RWPE2 (cell line): Measurements from ENCODE around the gene RBM39.
A peak's percentile ranks its signal among the peaks of the same experiment; 100 is the strongest.
"Not testable (repeated sequence)": the region's sequence is repeated elsewhere in the genome, so short reads cannot be mapped to it uniquely, and the experiment has no call there.

Experiments used
- ATAC-seq: fragments of 200-7000 bp; cut with Tn5 transposase; 3 replicates; pipeline ENCODE4 v1.9.1; 2021; ENCODE audit warnings: low read depth
- DNase-seq: peaks from one replicate; pipeline ENCODE4 v3.0.0-alpha.2; 2020; ENCODE audit warnings: low spot score
- H3K27ac ChIP-seq: fragments of 450-650 bp; 2 replicates; pipeline ENCODE4 v1.5.1; 2017; ENCODE audit warnings: mild to moderate bottlenecking; ENCODE audit not compliant: poor library complexity, severe bottlenecking
- H3K27me3 ChIP-seq: fragments of 250-450 bp; sonication (Bioruptor Pico); 2 replicates; pipeline ENCODE4 v1.5.1; 2021; ENCODE audit warnings: mild to moderate bottlenecking, moderate library complexity; ENCODE audit not compliant: insufficient read depth, poor library complexity, severe bottlenecking
- H3K36me3 ChIP-seq: fragments of 250-450 bp; sonication (Bioruptor Pico); 2 replicates; pipeline ENCODE4 v1.5.1; 2020; ENCODE audit warnings: low read depth, mild to moderate bottlenecking, moderate library complexity
- H3K4me1 ChIP-seq: fragments of 250-450 bp; sonication (Bioruptor Pico); 2 replicates; pipeline ENCODE4 v1.5.1; 2021; ENCODE audit warnings: mild to moderate bottlenecking, moderate library complexity; ENCODE audit not compliant: insufficient read depth, poor library complexity, severe bottlenecking
- H3K4me3 ChIP-seq: fragments of 250-450 bp; sonication (Bioruptor Pico); 2 replicates; pipeline ENCODE4 v1.5.1; 2021; ENCODE audit warnings: mild to moderate bottlenecking, moderate library complexity; ENCODE audit not compliant: severe bottlenecking
- H3K9me3 ChIP-seq: fragments of 250-450 bp; sonication (Bioruptor Pico); 2 replicates; pipeline ENCODE4 v1.5.1; 2021; ENCODE audit warnings: mild to moderate bottlenecking, moderate library complexity; ENCODE audit not compliant: severe bottlenecking
- CTCF ChIP-seq: fragments of 450-650 bp; IDR thresholded peaks from one replicate; pipeline ENCODE4 v1.5.1; 2017; ENCODE audit warnings: mild to moderate bottlenecking, moderate library complexity; ENCODE audit not compliant: poor library complexity, severe bottlenecking

Gene RBM39

GRCh38 chr20:35695978-35696377 lies 46.1 kb downstream of the RBM39 start:
- Histone ChIP-seq H3K36me3 (peaks cover 72% of the 10 kb centered on the region), H3K27ac (no peak overlapping the region)

GRCh38 chr20:35695245-35695749 lies 46.8 kb downstream of the RBM39 start:
- Histone ChIP-seq H3K27ac (no peak overlapping the region), H3K36me3 (peaks cover 72% of the 10 kb centered on the region), H3K4me1 (peaks cover 10% of the 10 kb centered on the region), H3K27me3 (no peaks in the 10 kb centered on the region), H3K9me3 (no peaks in the 10 kb centered on the region), H3K4me3 (no peak overlapping the region)
- ATAC-seq (no peak), DNase-seq (peak; percentile 32)
- no peak for TF ChIP-seq CTCF

More at GRCh38 chr20:35695978-35696377, 46.1 kb downstream of the RBM39 start:
- H3K4me1 ChIP-seq = peaks cover 15% of the 10 kb centered on the region
- H3K27me3 ChIP-seq = no peaks in the 10 kb centered on the region
- DNase-seq (peak; percentile 16), ATAC-seq (no peak)
- no peak overlapping the region for H3K4me3 ChIP-seq
- no peak for TF ChIP-seq CTCF
- H3K9me3 ChIP-seq = no peaks in the 10 kb centered on the region

GRCh38 chr20:35690265-35690664 lies 51.8 kb downstream of the RBM39 start:
- no peak overlapping the region for H3K4me3 ChIP-seq
- no peaks in the 10 kb centered on the region for H3K9me3 ChIP-seq
- no peaks in the 10 kb centered on the region for H3K27me3 ChIP-seq
- H3K4me1 ChIP-seq = no peaks in the 10 kb centered on the region
- peaks cover 89% of the 10 kb centered on the region for H3K36me3 ChIP-seq
- DNase-seq = peak; percentile 45
- TF ChIP-seq CTCF = no peak
- no peak overlapping the region for H3K27ac ChIP-seq
- no peak for ATAC-seq

- not testable (repeated sequence) for H3K4me1 ChIP-seq, H3K9me3 ChIP-seq, H3K4me3 ChIP-seq, H3K27ac ChIP-seq, H3K27me3 ChIP-seq, ATAC-seq
- peaks cover 80% of the 10 kb centered on the region for H3K36me3 ChIP-seq
- peak; percentile 71 for DNase-seq
- peak; percentile 79 for TF ChIP-seq CTCF
These were observed 55.2 kb downstream of the RBM39 start for GRCh38 chr20:35686872-35687271.

GRCh38 chr20:35685368-35685767 lies 56.7 kb downstream of the RBM39 start:
- not testable (repeated sequence) for H3K9me3 ChIP-seq, H3K27ac ChIP-seq, ATAC-seq, H3K4me3 ChIP-seq, H3K27me3 ChIP-seq, H3K4me1 ChIP-seq
- DNase-seq = peak; percentile 38
- peaks cover 82% of the 10 kb centered on the region for H3K36me3 ChIP-seq
